Lower leg skin (tissue), 3 donors: Measurements from ENCODE around the gene DNMT3A.

Experiments
- POLR2A ChIP-seq, 2 donors: fragments of 450-650 bp; IDR thresholded peaks; one replicate each; pipeline ENCODE4 v1.6.1; 2016 to 2017; ENCODE audit warnings: antibody characterized with exemption in 2 of 2, mild to moderate bottlenecking in 1 of 2, moderate library complexity in 1 of 2
- TF ChIP-seq, protein P1 (sequence below), 3 donors: fragments of 450-650 bp; IDR thresholded peaks; one replicate each; pipeline ENCODE4 v1.5.1; 2016; ENCODE audit warnings: antibody characterized with exemption in 3 of 3, mild to moderate bottlenecking in 3 of 3, moderate library complexity in 2 of 3

DNA sequence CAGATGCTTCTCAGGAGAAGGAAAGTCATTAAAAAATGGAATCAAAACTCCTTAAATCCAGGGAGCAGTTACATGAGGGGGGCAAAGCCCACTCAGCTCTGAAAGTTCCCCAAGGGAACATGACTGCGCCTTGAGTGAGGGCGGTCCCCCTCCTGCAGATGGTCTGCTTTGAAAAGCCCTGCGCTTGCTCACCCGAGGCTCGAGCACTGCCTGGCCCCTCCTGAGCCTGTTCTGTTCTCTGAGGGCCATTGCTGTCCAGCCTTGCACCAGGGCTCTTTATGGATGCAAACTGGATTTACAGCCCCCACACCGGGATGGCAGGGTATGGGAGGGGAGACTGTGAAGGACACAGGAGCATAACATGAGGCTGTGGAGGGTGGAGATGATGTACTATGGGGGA lies 37.8 kb upstream of the DNMT3A start:
- TF ChIP-seq, protein P1, sequence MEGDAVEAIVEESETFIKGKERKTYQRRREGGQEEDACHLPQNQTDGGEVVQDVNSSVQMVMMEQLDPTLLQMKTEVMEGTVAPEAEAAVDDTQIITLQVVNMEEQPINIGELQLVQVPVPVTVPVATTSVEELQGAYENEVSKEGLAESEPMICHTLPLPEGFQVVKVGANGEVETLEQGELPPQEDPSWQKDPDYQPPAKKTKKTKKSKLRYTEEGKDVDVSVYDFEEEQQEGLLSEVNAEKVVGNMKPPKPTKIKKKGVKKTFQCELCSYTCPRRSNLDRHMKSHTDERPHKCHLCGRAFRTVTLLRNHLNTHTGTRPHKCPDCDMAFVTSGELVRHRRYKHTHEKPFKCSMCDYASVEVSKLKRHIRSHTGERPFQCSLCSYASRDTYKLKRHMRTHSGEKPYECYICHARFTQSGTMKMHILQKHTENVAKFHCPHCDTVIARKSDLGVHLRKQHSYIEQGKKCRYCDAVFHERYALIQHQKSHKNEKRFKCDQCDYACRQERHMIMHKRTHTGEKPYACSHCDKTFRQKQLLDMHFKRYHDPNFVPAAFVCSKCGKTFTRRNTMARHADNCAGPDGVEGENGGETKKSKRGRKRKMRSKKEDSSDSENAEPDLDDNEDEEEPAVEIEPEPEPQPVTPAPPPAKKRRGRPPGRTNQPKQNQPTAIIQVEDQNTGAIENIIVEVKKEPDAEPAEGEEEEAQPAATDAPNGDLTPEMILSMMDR (IDR thresholded peaks at IDR 0.05) = no peak
- no peak for TF ChIP-seq POLR2A (IDR thresholded peaks at IDR 0.05)
